PC-9 (cell line): ENCODE measurements around the gene FAM47A.

Experiments used
- CTCF ChIP-seq: fragments of 200-600 bp; sonication (generic); conservative IDR thresholded peaks from 2 replicates; pipeline ENCODE4 v1.6.1; 2017; ENCODE audit warnings: mixed run types, antibody characterized with exemption, mild to moderate bottlenecking, moderate library complexity
- EZH2 ChIP-seq: fragments of 200-600 bp; sonication (generic); IDR thresholded peaks from 2 replicates; pipeline ENCODE4 v1.8.0; 2017; ENCODE audit warnings: antibody characterized with exemption, low read depth

- TF ChIP-seq CTCF (no peak), EZH2 (no peak)
These were observed 15.2 kb upstream of the FAM47A start for GRCh38 chrX:34147345-34147744.
